H1 (cell line): ENCODE data around the gene KIF5A. TPM values are rescaled to one million over a fixed set of nuclear protein-coding genes. Genes with fewer than 3 reads are reported as not detected.
A peak's percentile ranks its signal among the peaks of the same experiment; 100 is the strongest.

ENCODE experiments used
- CTCF ChIA-PET: fragments of 300-600 bp; sonication (Branson Sonifier 250); formaldehyde crosslinking; loops from one replicate; lab custom pipeline; 2021; ENCODE audit not compliant: partially characterized antibody; lab: Charles Lee
- POLR2A ChIA-PET: fragments of 300-600 bp; sonication (Branson Sonifier 250); formaldehyde crosslinking; loops from one replicate; lab custom pipeline; 2021; ENCODE audit warnings: inconsistent platforms; ENCODE audit not compliant: partially characterized antibody; lab: Charles Lee
- DNase-seq, 2 experiments: peaks; one replicate each; pipeline versions ENCODE4 v3.0.0 to v3.0.0-alpha.2; 2010 to 2022; ENCODE audit warnings: low spot score in 2 of 2, low read depth in 1 of 2, mixed read lengths in 1 of 2
- FAIRE-seq: peaks from 2 replicates; lab custom pipeline; 2011; peaks lifted over from hg19 to GRCh38; lab: Jason Lieb, UNC
- H2AFZ ChIP-seq: 2 replicates; pipeline ENCODE4 v1.8.1; 2012; ENCODE audit warnings: low read length, inconsistent platforms
- H2AK5ac ChIP-seq: 2 replicates; pipeline ENCODE4 v1.6.1; 2013; ENCODE audit warnings: low read depth, low read length
- H2BK120ac ChIP-seq: replicated peaks from 2 replicates; pipeline ENCODE3; 2013; ENCODE audit warnings: low read depth, low read length, inconsistent platforms
- H2BK12ac ChIP-seq: 2 replicates; pipeline ENCODE4 v1.6.1; 2013; ENCODE audit warnings: low read depth, low read length
- H2BK15ac ChIP-seq: 2 replicates; pipeline ENCODE4 v1.6.1; 2013; ENCODE audit warnings: low read length
- H2BK20ac ChIP-seq: 2 replicates; pipeline ENCODE4 v1.6.1; 2013; ENCODE audit warnings: low read length
- H2BK5ac ChIP-seq: 2 replicates; pipeline ENCODE4 v1.6.1; 2013; ENCODE audit warnings: low read depth, low read length
- H3K14ac ChIP-seq: 2 replicates; pipeline ENCODE4 v1.6.1; 2013; ENCODE audit warnings: inconsistent platforms; ENCODE audit not compliant: insufficient read length
- H3K18ac ChIP-seq: 2 replicates; pipeline ENCODE4 v1.6.1; 2013; ENCODE audit warnings: low read length; ENCODE audit errors: extremely low read depth
- H3K23ac ChIP-seq: 2 replicates; pipeline ENCODE4 v1.6.1; 2013; ENCODE audit warnings: inconsistent platforms; ENCODE audit not compliant: insufficient read length
- H3K23me2 ChIP-seq: 2 replicates; pipeline ENCODE4 v1.6.1; 2013; ENCODE audit warnings: low read depth, low read length
- H3K27ac ChIP-seq: 2 replicates; pipeline ENCODE4 v1.6.1; 2011; ENCODE audit warnings: low read depth, low read length, inconsistent platforms
- H3K27me3 ChIP-seq, 4 experiments: replicated peaks in 1 of 4; 1 replicate in 1 of 4; 2 replicates in 3 of 4; pipeline versions ENCODE4 v1.6.1 to v1.8.1; 2011 to 2013; ENCODE audit warnings: low read length in 3 of 4, mild to moderate bottlenecking in 3 of 4, inconsistent platforms in 2 of 4, mixed read lengths in 2 of 4, moderate library complexity in 1 of 4; ENCODE audit not compliant: control insufficient read depth in 3 of 4, insufficient read depth in 3 of 4; ENCODE audit errors: extremely low read depth in 1 of 4
- H3K36me3 ChIP-seq, 4 experiments: 2 replicates each; pipeline versions ENCODE4 v1.6.1 to v1.8.1; 2011 to 2013; ENCODE audit warnings: mild to moderate bottlenecking in 4 of 4, low read length in 3 of 4, moderate library complexity in 2 of 4, control low read depth in 1 of 4, inconsistent platforms in 1 of 4; ENCODE audit not compliant: insufficient read depth in 4 of 4, control insufficient read depth in 2 of 4
- H3K4ac ChIP-seq: replicated peaks from 2 replicates; pipeline ENCODE3; 2013; ENCODE audit warnings: low read length, low read depth, mixed read lengths, inconsistent platforms; ENCODE audit not compliant: insufficient read length
- H3K4me1 ChIP-seq, 4 experiments: replicated peaks in 1 of 4; 1 replicate in 1 of 4; 2 replicates in 3 of 4; pipeline versions ENCODE4 v1.6.1 to v1.8.1; 2011 to 2013; ENCODE audit warnings: low read length in 3 of 4, inconsistent platforms in 2 of 4, mixed read lengths in 1 of 4; ENCODE audit not compliant: insufficient read depth in 4 of 4, control insufficient read depth in 3 of 4
- H3K4me2 ChIP-seq, 2 experiments: 2 replicates each; pipeline versions ENCODE4 v1.6.1 to v1.8.1; 2011 to 2013; ENCODE audit warnings: low read depth in 2 of 2, low read length in 2 of 2, control low read depth in 1 of 2, inconsistent platforms in 1 of 2, mild to moderate bottlenecking in 1 of 2; ENCODE audit not compliant: insufficient read depth in 1 of 2
- H3K4me3 ChIP-seq, 4 experiments: fragments of 200-600, 300-600 bp in 1 of 4; sonication (generic), shearing (Covaris generic), sonication (Bioruptor Twin) in 1 of 4; 2 replicates each; pipeline versions ENCODE4 v1.5.1 to v1.8.1; 2011 to 2016; ENCODE audit warnings: low read length in 4 of 4, low read depth in 3 of 4, control low read depth in 2 of 4, inconsistent platforms in 2 of 4, mild to moderate bottlenecking in 2 of 4, mixed read lengths in 1 of 4, moderate library complexity in 1 of 4; ENCODE audit not compliant: insufficient read depth in 2 of 4; ENCODE audit errors: extremely low read depth in 1 of 4
- H3K56ac ChIP-seq: replicated peaks from 2 replicates; pipeline ENCODE3; 2013; ENCODE audit warnings: low read depth, mild to moderate bottlenecking, mixed read lengths, low read length, inconsistent platforms; ENCODE audit not compliant: insufficient read length
- H3K79me1 ChIP-seq: 2 replicates; pipeline ENCODE4 v1.6.1; 2013; ENCODE audit warnings: low read depth, low read length, control low read depth
- H3K79me2 ChIP-seq, 2 experiments: 2 replicates each; pipeline versions ENCODE4 v1.6.1 to v1.8.1; 2012 to 2013; ENCODE audit warnings: low read length in 2 of 2, mild to moderate bottlenecking in 2 of 2, inconsistent platforms in 1 of 2; ENCODE audit not compliant: insufficient read depth in 2 of 2, control insufficient read depth in 1 of 2
- H3K9ac ChIP-seq, 4 experiments: replicated peaks in 1 of 4; 1 replicate in 1 of 4; 2 replicates in 3 of 4; pipeline versions ENCODE4 v1.6.1 to v1.8.1; 2011 to 2013; ENCODE audit warnings: low read depth in 3 of 4, low read length in 3 of 4, control low read depth in 2 of 4, mild to moderate bottlenecking in 2 of 4, moderate library complexity in 2 of 4, inconsistent platforms in 1 of 4; ENCODE audit errors: extremely low read depth in 1 of 4
- H3K9me3 ChIP-seq, 2 experiments: 2 replicates each; pipeline versions ENCODE4 v1.6.1 to v1.8.1; 2012 to 2013; ENCODE audit warnings: mild to moderate bottlenecking in 2 of 2, moderate library complexity in 2 of 2, control low read depth in 1 of 2, inconsistent platforms in 1 of 2, low read depth in 1 of 2, low read length in 1 of 2, mixed read lengths in 1 of 2; ENCODE audit not compliant: insufficient read depth in 2 of 2
- H4K20me1 ChIP-seq, 2 experiments: replicated peaks in 1 of 2; 2 replicates each; pipeline versions ENCODE3 to v1.8.1; 2011 to 2013; ENCODE audit warnings: inconsistent platforms in 2 of 2, low read length in 2 of 2, mild to moderate bottlenecking in 1 of 2; ENCODE audit not compliant: insufficient read depth in 2 of 2, control insufficient read depth in 1 of 2
- H4K5ac ChIP-seq: 2 replicates; pipeline ENCODE4 v1.6.1; 2013; ENCODE audit warnings: low read length, low read depth, mixed read lengths, inconsistent platforms; ENCODE audit not compliant: insufficient read length
- H4K8ac ChIP-seq: 2 replicates; pipeline ENCODE4 v1.8.0; 2013; ENCODE audit warnings: mild to moderate bottlenecking, moderate library complexity, low read length, inconsistent platforms; ENCODE audit not compliant: insufficient read depth; ENCODE audit errors: extremely low read depth
- H4K91ac ChIP-seq: replicated peaks from 2 replicates; pipeline ENCODE3; 2013; ENCODE audit warnings: low read length, mixed read lengths, inconsistent platforms; ENCODE audit not compliant: insufficient read length
- ASH2L ChIP-seq: fragments of 200-600, 300-600 bp; sonication (generic); IDR thresholded peaks from one replicate; pipeline ENCODE4 v1.7.1; 2017; ENCODE audit warnings: low read length
- KDM4A ChIP-seq: IDR thresholded peaks from one replicate; pipeline ENCODE4 v1.7.1; 2012; ENCODE audit warnings: low read depth, mild to moderate bottlenecking, moderate library complexity, low read length, inconsistent platforms; ENCODE audit not compliant: severe bottlenecking
- YY1 ChIP-seq: IDR thresholded peaks from 2 replicates; pipeline ENCODE4 v1.6.1; 2011; ENCODE audit warnings: low read depth, mild to moderate bottlenecking, low read length
- WGBS, 2 experiments: shearing (Covaris generic) in 1 of 2; methylation state at CpG; one replicate each; pipeline versions ENCODE4 v1.1.6 to v1.1.7; 2013 to 2015; ENCODE audit warnings: low lambda C conversion rate in 2 of 2, mixed read lengths in 2 of 2, inconsistent platforms in 1 of 2, low coverage in 1 of 2, missing lambda C conversion rate in 1 of 2; ENCODE audit not compliant: insufficient replicate concordance in 2 of 2, insufficient coverage in 1 of 2, insufficient read length in 1 of 2; ENCODE audit errors: extremely low coverage in 1 of 2, missing lambda C conversion rate in 1 of 2; 5-methylcytosine and 5-hydroxymethylcytosine counted together
- polyA plus RNA-seq, 7 experiments: library from polyadenylated mRNA; depleted of rRNA in 3 of 7; stranded (reverse) in 5 of 7; unstranded in 2 of 7; fragments of >200 nt in 5 of 7; fragments of 200-250 nt in 2 of 7; gene quantifications; 1 replicate in 5 of 7; 2 replicates in 1 of 7; 4 replicates in 1 of 7; pipeline versions ENCODE4 v1.2.1 to v1.2.3, GENCODE V29; 2011 to 2013; ENCODE audit warnings: missing spikeins in 2 of 7, mixed read lengths in 2 of 7
- total RNA-seq: library from RNA; stranded (reverse); fragmentation: NEBNext Ultra II Directional; extraction: Animal tissue kit (Norgen Biotek cat#: 25700); gene quantifications from 2 replicates; pipeline ENCODE4 v1.2.1, GENCODE V29; 2021

Gene KIF5A
- total and polyA plus RNA-seq, 2 of the 8 experiments (the other 6 are each of a cell fraction or from before 2014, with no cell fraction given), result 10.7 to 21.9 TPM

GRCh38 chr12:57614948-57615500, 65.2 kb downstream of the KIF5A start:
- 85% methylated on average over 11 of the region's 11 CpGs; no CpG with 5 or more reads in 1 of the 2 experiments for WGBS, 2 experiments
- H3K4me2 ChIP-seq, result 0 out of 4 replicates have a peak overlapping the region, but pooled peaks of 1 of the 2 experiments have one; percentile 14
- H3K18ac ChIP-seq, result no peak overlapping the region
- DNase-seq (no peak), FAIRE-seq (no peak)
- H2BK5ac ChIP-seq, result no peak overlapping the region
- H4K20me1 ChIP-seq, result peaks cover 0 to 13% of the 10 kb centered on the region in 2 experiments
- TF ChIP-seq ASH2L, result no peak
- TF ChIP-seq KDM4A, result no peak
- no peak for TF ChIP-seq YY1
- H4K5ac ChIP-seq, result no peak overlapping the region
- H3K4me1 ChIP-seq, result peaks cover 2 to 18% (median 11%) of the 10 kb centered on the region in 4 experiments
- no peak overlapping the region for H4K8ac ChIP-seq
- no peaks in the 10 kb centered on the region for H3K79me2 ChIP-seq
- H2BK20ac ChIP-seq, result 0 out of 2 replicates have a peak overlapping the region, but pooled peaks have one; percentile 61
- ChIA-PET CTCF (interaction anchor here (0.7 to 12.5 kb wide), 12 partner anchors 9 to 156 kb away, joined by 3 to 124 read pairs (median 8); partner anchors contain the start of genes B4GALNT1 and OS9), POLR2A (interaction anchor here (1.0 to 2.5 kb wide), 8 partner anchors 9 to 130 kb away, joined by 3 to 7 read pairs (median 4); partner anchors contain the start of genes DDIT3, DTX3, PIP4K2C and TSPAN31)
- H3K4ac ChIP-seq, result no peak overlapping the region
- H2BK120ac ChIP-seq, result no peak overlapping the region
- H3K9me3 ChIP-seq, result no peaks in the 10 kb centered on the region
- H3K4me3 ChIP-seq, result no peak overlapping the region
- H3K27me3 ChIP-seq, result peaks cover 29 to 88% (median 83%) of the 10 kb centered on the region in 4 experiments
- no peak overlapping the region for H3K23ac ChIP-seq
- no peak overlapping the region for H3K27ac ChIP-seq
- no peak overlapping the region for H2BK15ac ChIP-seq
- H3K23me2 ChIP-seq, result peaks cover 17% of the 10 kb centered on the region; the same call in 1 of the 2 replicates
- H3K9ac ChIP-seq, result no peak overlapping the region
- H3K36me3 ChIP-seq, result no peaks in the 10 kb centered on the region
- H3K14ac ChIP-seq, result no peak overlapping the region
- H2BK12ac ChIP-seq, result no peak overlapping the region
- H4K91ac ChIP-seq, result no peak overlapping the region
- no peak overlapping the region for H2AFZ ChIP-seq
- H3K79me1 ChIP-seq, result no peaks in the 10 kb centered on the region
- H3K56ac ChIP-seq, result no peak overlapping the region
- no peak overlapping the region for H2AK5ac ChIP-seq
